Measurements from ENCODE around the gene TRPM8.
A peak's percentile ranks its signal among the peaks of the same experiment; 100 is the strongest.

TRPM8 gene

GRCh38 chr2:234005126-234005525, 88.0 kb downstream of the TRPM8 start:
- DNase-seq: no peak

GRCh38 chr2:234006501-234006900, 89.3 kb downstream of the TRPM8 start:
- DNase-seq: no peak

GRCh38 chr2:234014427-234014826, 97.3 kb downstream of the TRPM8 start:
- no peak for DNase-seq

- DNase-seq: no peak
These were observed 98.7 kb downstream of the TRPM8 start for GRCh38 chr2:234015861-234016260.

- DNase-seq: no peak
These were observed 102.7 kb downstream of the TRPM8 start for GRCh38 chr2:234019896-234020295.

- DNase-seq: no peak
These were observed 103.2 kb downstream of the TRPM8 start for GRCh38 chr2:234020332-234020731.

GRCh38 chr2:234022424-234022823, 105.3 kb downstream of the TRPM8 start:
- DNase-seq: peak in 1 of 2 donors; percentile 3

GRCh38 chr2:234024304-234024703, 107.1 kb downstream of the TRPM8 start:
- no peak for DNase-seq

GRCh38 chr2:234025466-234025865, 108.3 kb downstream of the TRPM8 start:
- peak; percentile 1 to 4 for DNase-seq

GRCh38 chr2:234025891-234026401, 108.8 kb downstream of the TRPM8 start:
- no peak for DNase-seq

- DNase-seq: no peak
These were observed 109.6 kb downstream of the TRPM8 start for GRCh38 chr2:234026693-234027254.

- DNase-seq: no peak
These were observed 110.5 kb downstream of the TRPM8 start for GRCh38 chr2:234027641-234028040.

GRCh38 chr2:234029150-234029733, 112.1 kb downstream of the TRPM8 start:
- DNase-seq: no peak

- no peak for DNase-seq
These were observed 114.0 kb downstream of the TRPM8 start for GRCh38 chr2:234031207-234031606.

- no peak for DNase-seq
These were observed 115.2 kb downstream of the TRPM8 start for GRCh38 chr2:234032279-234032856.

GRCh38 chr2:234033174-234033573, 116.0 kb downstream of the TRPM8 start:
- no peak for DNase-seq

- no peak for DNase-seq
These were observed 116.7 kb downstream of the TRPM8 start for GRCh38 chr2:234033885-234034284.

- DNase-seq: no peak
These were observed 121.1 kb downstream of the TRPM8 start for GRCh38 chr2:234038076-234038802.

GRCh38 chr2:234044157-234044556, 127.0 kb downstream of the TRPM8 start:
- no peak for DNase-seq

- DNase-seq: no peak
These were observed 129.3 kb downstream of the TRPM8 start for GRCh38 chr2:234046521-234046920.

GRCh38 chr2:234047361-234047760, 130.2 kb downstream of the TRPM8 start:
- DNase-seq: no peak

GRCh38 chr2:234048049-234048448, 130.9 kb downstream of the TRPM8 start:
- DNase-seq: no peak

- DNase-seq: no peak
These were observed 133.4 kb downstream of the TRPM8 start, which contains the start of gene SPP2 for GRCh38 chr2:234050455-234051135. Gene SPP2, plus strand, starts transcription at chr2:234050702. Its CDS starts 85 bp downstream, at chr2:234050787.
